H1 (cell line): ENCODE measurements around the gene VAV2. TPM values are rescaled to one million over a fixed set of nuclear protein-coding genes. Genes with fewer than 3 reads are reported as not detected.

Source experiments
- CTCF ChIA-PET: fragments of 300-600 bp; sonication (Branson Sonifier 250); formaldehyde crosslinking; loops from one replicate; lab custom pipeline; 2021; ENCODE audit not compliant: partially characterized antibody; lab: Charles Lee
- POLR2A ChIA-PET: fragments of 300-600 bp; sonication (Branson Sonifier 250); formaldehyde crosslinking; loops from one replicate; lab custom pipeline; 2021; ENCODE audit warnings: inconsistent platforms; ENCODE audit not compliant: partially characterized antibody; lab: Charles Lee
- DNase-seq, 2 experiments: peaks; one replicate each; pipeline versions ENCODE4 v3.0.0 to v3.0.0-alpha.2; 2010 to 2022; ENCODE audit warnings: low spot score in 2 of 2, low read depth in 1 of 2, mixed read lengths in 1 of 2
- FAIRE-seq: peaks from 2 replicates; lab custom pipeline; 2011; peaks lifted over from hg19 to GRCh38; lab: Jason Lieb, UNC
- H2AFZ ChIP-seq: 2 replicates; pipeline ENCODE4 v1.8.1; 2012; ENCODE audit warnings: low read length, inconsistent platforms
- H2AK5ac ChIP-seq: 2 replicates; pipeline ENCODE4 v1.6.1; 2013; ENCODE audit warnings: low read depth, low read length
- H2BK120ac ChIP-seq: replicated peaks from 2 replicates; pipeline ENCODE3; 2013; ENCODE audit warnings: low read depth, low read length, inconsistent platforms
- H2BK12ac ChIP-seq: 2 replicates; pipeline ENCODE4 v1.6.1; 2013; ENCODE audit warnings: low read depth, low read length
- H2BK15ac ChIP-seq: 2 replicates; pipeline ENCODE4 v1.6.1; 2013; ENCODE audit warnings: low read length
- H2BK20ac ChIP-seq: 2 replicates; pipeline ENCODE4 v1.6.1; 2013; ENCODE audit warnings: low read length
- H2BK5ac ChIP-seq: 2 replicates; pipeline ENCODE4 v1.6.1; 2013; ENCODE audit warnings: low read depth, low read length
- H3K14ac ChIP-seq: 2 replicates; pipeline ENCODE4 v1.6.1; 2013; ENCODE audit warnings: inconsistent platforms; ENCODE audit not compliant: insufficient read length
- H3K18ac ChIP-seq: 2 replicates; pipeline ENCODE4 v1.6.1; 2013; ENCODE audit warnings: low read length; ENCODE audit errors: extremely low read depth
- H3K23ac ChIP-seq: 2 replicates; pipeline ENCODE4 v1.6.1; 2013; ENCODE audit warnings: inconsistent platforms; ENCODE audit not compliant: insufficient read length
- H3K23me2 ChIP-seq: 2 replicates; pipeline ENCODE4 v1.6.1; 2013; ENCODE audit warnings: low read depth, low read length
- H3K27ac ChIP-seq: 2 replicates; pipeline ENCODE4 v1.6.1; 2011; ENCODE audit warnings: low read depth, low read length, inconsistent platforms
- H3K27me3 ChIP-seq, 4 experiments: replicated peaks in 1 of 4; 1 replicate in 1 of 4; 2 replicates in 3 of 4; pipeline versions ENCODE4 v1.6.1 to v1.8.1; 2011 to 2013; ENCODE audit warnings: low read length in 3 of 4, mild to moderate bottlenecking in 3 of 4, inconsistent platforms in 2 of 4, mixed read lengths in 2 of 4, moderate library complexity in 1 of 4; ENCODE audit not compliant: control insufficient read depth in 3 of 4, insufficient read depth in 3 of 4; ENCODE audit errors: extremely low read depth in 1 of 4
- H3K36me3 ChIP-seq, 4 experiments: 2 replicates each; pipeline versions ENCODE4 v1.6.1 to v1.8.1; 2011 to 2013; ENCODE audit warnings: mild to moderate bottlenecking in 4 of 4, low read length in 3 of 4, moderate library complexity in 2 of 4, control low read depth in 1 of 4, inconsistent platforms in 1 of 4; ENCODE audit not compliant: insufficient read depth in 4 of 4, control insufficient read depth in 2 of 4
- H3K4ac ChIP-seq: replicated peaks from 2 replicates; pipeline ENCODE3; 2013; ENCODE audit warnings: low read length, low read depth, mixed read lengths, inconsistent platforms; ENCODE audit not compliant: insufficient read length
- H3K4me1 ChIP-seq, 4 experiments: replicated peaks in 1 of 4; 1 replicate in 1 of 4; 2 replicates in 3 of 4; pipeline versions ENCODE4 v1.6.1 to v1.8.1; 2011 to 2013; ENCODE audit warnings: low read length in 3 of 4, inconsistent platforms in 2 of 4, mixed read lengths in 1 of 4; ENCODE audit not compliant: insufficient read depth in 4 of 4, control insufficient read depth in 3 of 4
- H3K4me2 ChIP-seq, 2 experiments: 2 replicates each; pipeline versions ENCODE4 v1.6.1 to v1.8.1; 2011 to 2013; ENCODE audit warnings: low read depth in 2 of 2, low read length in 2 of 2, control low read depth in 1 of 2, inconsistent platforms in 1 of 2, mild to moderate bottlenecking in 1 of 2; ENCODE audit not compliant: insufficient read depth in 1 of 2
- H3K4me3 ChIP-seq, 4 experiments: fragments of 200-600, 300-600 bp in 1 of 4; sonication (generic), shearing (Covaris generic), sonication (Bioruptor Twin) in 1 of 4; 2 replicates each; pipeline versions ENCODE4 v1.5.1 to v1.8.1; 2011 to 2016; ENCODE audit warnings: low read length in 4 of 4, low read depth in 3 of 4, control low read depth in 2 of 4, inconsistent platforms in 2 of 4, mild to moderate bottlenecking in 2 of 4, mixed read lengths in 1 of 4, moderate library complexity in 1 of 4; ENCODE audit not compliant: insufficient read depth in 2 of 4; ENCODE audit errors: extremely low read depth in 1 of 4
- H3K56ac ChIP-seq: replicated peaks from 2 replicates; pipeline ENCODE3; 2013; ENCODE audit warnings: low read depth, mild to moderate bottlenecking, mixed read lengths, low read length, inconsistent platforms; ENCODE audit not compliant: insufficient read length
- H3K79me1 ChIP-seq: 2 replicates; pipeline ENCODE4 v1.6.1; 2013; ENCODE audit warnings: low read depth, low read length, control low read depth
- H3K79me2 ChIP-seq, 2 experiments: 2 replicates each; pipeline versions ENCODE4 v1.6.1 to v1.8.1; 2012 to 2013; ENCODE audit warnings: low read length in 2 of 2, mild to moderate bottlenecking in 2 of 2, inconsistent platforms in 1 of 2; ENCODE audit not compliant: insufficient read depth in 2 of 2, control insufficient read depth in 1 of 2
- H3K9ac ChIP-seq, 4 experiments: replicated peaks in 1 of 4; 1 replicate in 1 of 4; 2 replicates in 3 of 4; pipeline versions ENCODE4 v1.6.1 to v1.8.1; 2011 to 2013; ENCODE audit warnings: low read depth in 3 of 4, low read length in 3 of 4, control low read depth in 2 of 4, mild to moderate bottlenecking in 2 of 4, moderate library complexity in 2 of 4, inconsistent platforms in 1 of 4; ENCODE audit errors: extremely low read depth in 1 of 4
- H3K9me3 ChIP-seq, 2 experiments: 2 replicates each; pipeline versions ENCODE4 v1.6.1 to v1.8.1; 2012 to 2013; ENCODE audit warnings: mild to moderate bottlenecking in 2 of 2, moderate library complexity in 2 of 2, control low read depth in 1 of 2, inconsistent platforms in 1 of 2, low read depth in 1 of 2, low read length in 1 of 2, mixed read lengths in 1 of 2; ENCODE audit not compliant: insufficient read depth in 2 of 2
- H4K20me1 ChIP-seq, 2 experiments: replicated peaks in 1 of 2; 2 replicates each; pipeline versions ENCODE3 to v1.8.1; 2011 to 2013; ENCODE audit warnings: inconsistent platforms in 2 of 2, low read length in 2 of 2, mild to moderate bottlenecking in 1 of 2; ENCODE audit not compliant: insufficient read depth in 2 of 2, control insufficient read depth in 1 of 2
- H4K5ac ChIP-seq: 2 replicates; pipeline ENCODE4 v1.6.1; 2013; ENCODE audit warnings: low read length, low read depth, mixed read lengths, inconsistent platforms; ENCODE audit not compliant: insufficient read length
- H4K8ac ChIP-seq: 2 replicates; pipeline ENCODE4 v1.8.0; 2013; ENCODE audit warnings: mild to moderate bottlenecking, moderate library complexity, low read length, inconsistent platforms; ENCODE audit not compliant: insufficient read depth; ENCODE audit errors: extremely low read depth
- H4K91ac ChIP-seq: replicated peaks from 2 replicates; pipeline ENCODE3; 2013; ENCODE audit warnings: low read length, mixed read lengths, inconsistent platforms; ENCODE audit not compliant: insufficient read length
- GABPA ChIP-seq: IDR thresholded peaks from 2 replicates; pipeline ENCODE4 v1.6.1; 2011; ENCODE audit warnings: mild to moderate bottlenecking, low read length, moderate library complexity, borderline replicate concordance; ENCODE audit not compliant: insufficient read depth
- SRF ChIP-seq: IDR thresholded peaks from 2 replicates; pipeline ENCODE4 v1.6.1; 2011; ENCODE audit warnings: mild to moderate bottlenecking, low read depth, low read length, moderate library complexity
- WGBS, 2 experiments: shearing (Covaris generic) in 1 of 2; methylation state at CpG; one replicate each; pipeline versions ENCODE4 v1.1.6 to v1.1.7; 2013 to 2015; ENCODE audit warnings: low lambda C conversion rate in 2 of 2, mixed read lengths in 2 of 2, inconsistent platforms in 1 of 2, low coverage in 1 of 2, missing lambda C conversion rate in 1 of 2; ENCODE audit not compliant: insufficient replicate concordance in 2 of 2, insufficient coverage in 1 of 2, insufficient read length in 1 of 2; ENCODE audit errors: extremely low coverage in 1 of 2, missing lambda C conversion rate in 1 of 2; 5-methylcytosine and 5-hydroxymethylcytosine counted together
- polyA plus RNA-seq, 7 experiments: library from polyadenylated mRNA; depleted of rRNA in 3 of 7; stranded (reverse) in 5 of 7; unstranded in 2 of 7; fragments of >200 nt in 5 of 7; fragments of 200-250 nt in 2 of 7; gene quantifications; 1 replicate in 5 of 7; 2 replicates in 1 of 7; 4 replicates in 1 of 7; pipeline versions ENCODE4 v1.2.1 to v1.2.3, GENCODE V29; 2011 to 2013; ENCODE audit warnings: missing spikeins in 2 of 7, mixed read lengths in 2 of 7
- total RNA-seq: library from RNA; stranded (reverse); fragmentation: NEBNext Ultra II Directional; extraction: Animal tissue kit (Norgen Biotek cat#: 25700); gene quantifications from 2 replicates; pipeline ENCODE4 v1.2.1, GENCODE V29; 2021
- TF ChIP-seq, protein P1 (sequence below): IDR thresholded peaks from 2 replicates; pipeline ENCODE4 v1.6.1; 2012; ENCODE audit warnings: inconsistent platforms

Gene VAV2
- total and polyA plus RNA-seq, 2 of the 8 experiments (the other 6 are each of a cell fraction or from before 2014, with no cell fraction given): 13.6 to 37.6 TPM

DNA sequence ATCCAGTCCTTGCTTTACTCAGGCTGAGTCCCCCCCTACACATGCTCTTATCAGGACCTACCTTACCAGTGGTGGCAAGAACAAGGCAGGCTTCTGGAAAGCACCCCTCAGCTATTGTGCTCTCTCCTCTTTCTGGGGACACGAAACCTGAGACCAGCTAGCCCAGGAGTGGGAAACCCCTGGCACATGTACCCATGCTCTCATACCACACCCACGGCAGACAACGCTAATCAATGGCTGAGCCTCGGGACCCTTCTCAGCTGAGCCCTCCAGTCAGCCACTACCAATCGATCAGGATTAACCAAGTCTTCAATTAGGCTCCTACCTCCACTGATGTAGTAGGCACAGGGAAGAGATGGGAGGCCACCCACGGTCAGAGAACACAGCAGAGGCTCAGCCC is 65.1 kb downstream of the VAV2 start:
- no peak overlapping the region for H2BK15ac ChIP-seq
- H3K56ac ChIP-seq: no peak overlapping the region
- H3K4ac ChIP-seq: no peak overlapping the region
- no peak overlapping the region for H4K91ac ChIP-seq
- no peak overlapping the region for H3K23ac ChIP-seq
- H4K8ac ChIP-seq: no peak overlapping the region
- peaks cover 18% of the 10 kb centered on the region for H3K79me1 ChIP-seq
- H3K4me3 ChIP-seq: no peak overlapping the region
- 0 out of 8 replicates have a peak, but pooled peaks cover 0 to 3% (median 0%) of the 10 kb centered on the region in 4 experiments for H3K36me3 ChIP-seq
- H2BK12ac ChIP-seq: no peak overlapping the region
- H3K18ac ChIP-seq: no peak overlapping the region
- H2AFZ ChIP-seq: no peak overlapping the region
- no peak overlapping the region for H2BK20ac ChIP-seq
- no peak overlapping the region for H2BK5ac ChIP-seq
- CTCF ChIA-PET: interaction anchor here (1.0 kb wide), 1 partner anchor 17 kb away, joined by 3 read pairs; no protein-coding TSS in a partner anchor
- H3K4me2 ChIP-seq: no peak overlapping the region; a peak in 1 of 4 replicates
- H3K4me1 ChIP-seq: peaks cover 0 to 15% (median 6%) of the 10 kb centered on the region in 4 experiments; a peak in 4 of 7 replicates
- H3K27ac ChIP-seq: no peak overlapping the region; the same call in 1 of the 2 replicates
- H2BK120ac ChIP-seq: no peak overlapping the region
- 68% methylated on average over 6 of the region's 6 CpGs; no CpG with 5 or more reads in 1 of the 2 experiments for WGBS, 2 experiments
- POLR2A ChIA-PET: interaction anchor here (1.6 kb wide), 1 partner anchor 11 kb away, joined by 4 read pairs; no protein-coding TSS in a partner anchor
- H3K23me2 ChIP-seq: no peaks in the 10 kb centered on the region
- no peak overlapping the region for H3K9ac ChIP-seq
- no peaks in the 10 kb centered on the region for H3K9me3 ChIP-seq
- no peak for DNase-seq
- TF ChIP-seq GABPA (no peak), SRF (peak; percentile 63; the same call in 1 of the 2 replicates)
- TF ChIP-seq, protein P1, sequence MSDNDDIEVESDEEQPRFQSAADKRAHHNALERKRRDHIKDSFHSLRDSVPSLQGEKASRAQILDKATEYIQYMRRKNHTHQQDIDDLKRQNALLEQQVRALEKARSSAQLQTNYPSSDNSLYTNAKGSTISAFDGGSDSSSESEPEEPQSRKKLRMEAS: 0 out of 2 replicates have a peak, but pooled peaks have one; percentile 24
- TF ChIP-seq, all 59 proteins: peak for 2
- no peak for FAIRE-seq
- peaks cover 5 to 7% of the 10 kb centered on the region in 2 experiments for H4K20me1 ChIP-seq
- no peak overlapping the region for H4K5ac ChIP-seq
- H3K27me3 ChIP-seq: no peaks in the 10 kb centered on the region
- no peak overlapping the region for H3K14ac ChIP-seq
- H3K79me2 ChIP-seq: peaks cover 0 to 51% of the 10 kb centered on the region in 2 experiments; a peak in 2 of 4 replicates
- H2AK5ac ChIP-seq: no peak overlapping the region
